NCI-H2196 (cell line): ENCODE results near the gene FHIT.
A peak's percentile ranks its signal among the peaks of the same experiment; 100 is the strongest.

ENCODE experiments used
- DNase-seq: peaks from one replicate; lab custom pipeline; 2025; ENCODE audit not compliant: unreplicated experiment; lab: John Stamatoyannopoulos, UW

The FHIT gene

DNA sequence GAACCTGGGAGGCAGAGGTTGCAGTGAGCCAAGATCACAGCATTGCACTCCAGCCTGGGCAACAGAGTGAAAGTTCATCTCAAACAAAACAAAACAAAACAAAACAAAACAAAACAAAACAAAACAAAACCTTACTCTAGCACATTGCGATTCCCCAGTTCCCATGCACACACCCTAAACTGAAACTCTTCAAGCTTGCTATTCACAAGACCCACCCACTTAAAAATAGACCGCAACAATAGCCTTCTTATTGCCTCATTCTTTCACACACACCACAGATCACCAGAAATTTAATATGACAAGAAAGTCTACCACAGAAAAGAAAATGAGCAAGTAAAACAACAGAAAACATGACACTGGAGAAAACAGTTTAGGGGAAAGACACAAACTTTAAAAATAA is 598.4 kb downstream of the FHIT start:
- no peak for DNase-seq

DNA sequence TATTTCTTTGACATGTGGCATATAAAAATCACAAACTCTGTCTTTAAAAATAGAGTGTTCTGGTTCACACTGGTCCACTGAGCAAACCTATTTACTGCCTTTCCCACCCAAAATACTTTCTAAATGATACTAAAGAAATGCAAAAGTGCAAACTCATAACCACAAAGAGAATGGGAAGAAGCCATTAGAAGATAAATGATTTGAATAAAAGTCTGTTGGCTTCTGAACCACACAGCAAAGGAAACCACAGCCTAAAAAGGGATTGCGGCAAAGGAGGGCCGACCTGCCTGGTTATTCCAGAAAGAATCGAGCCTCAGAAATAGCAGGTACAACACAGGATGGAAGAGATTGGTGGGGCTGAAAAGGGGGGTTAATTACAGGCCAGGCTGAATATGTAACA is 599.5 kb downstream of the FHIT start:
- DNase-seq: no peak

DNA sequence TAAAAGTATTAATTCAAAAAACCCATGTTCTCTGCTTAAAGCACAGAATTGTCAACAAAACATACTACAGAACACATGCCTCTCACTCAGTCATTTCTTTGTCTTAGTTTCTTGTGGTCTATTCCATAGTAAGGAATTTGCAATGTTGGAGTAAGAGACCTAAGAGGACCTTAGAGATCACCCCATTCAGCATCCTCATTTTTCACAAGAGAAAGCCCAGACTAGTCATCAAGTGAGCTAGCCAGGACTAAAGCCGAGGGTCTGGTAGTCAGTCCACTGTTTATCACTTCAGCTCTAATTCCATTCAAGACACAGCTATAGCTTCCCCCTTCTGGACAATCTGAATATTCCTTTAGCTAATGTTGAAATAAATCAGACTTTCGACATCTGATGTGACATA is 601.1 kb downstream of the FHIT start:
- DNase-seq: no peak

DNA sequence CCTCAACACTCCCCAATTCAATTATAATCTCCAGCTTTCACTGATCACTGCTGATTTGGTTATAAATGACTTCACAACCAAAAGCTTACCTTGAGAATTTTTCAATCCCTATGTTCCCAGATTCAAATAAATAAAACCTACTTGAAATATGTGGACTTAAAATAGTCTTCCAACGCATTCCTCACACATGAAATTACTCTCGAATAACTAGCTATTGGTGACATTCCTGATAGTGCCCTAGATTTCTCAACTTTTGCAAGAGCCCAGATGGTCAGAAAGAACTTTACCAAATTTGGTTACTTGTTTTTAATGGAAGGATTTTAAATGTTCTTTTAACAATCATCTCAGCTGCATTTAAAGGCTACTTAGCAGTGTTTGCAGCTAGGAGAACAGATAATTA is 605.5 kb downstream of the FHIT start:
- no peak for DNase-seq

DNA sequence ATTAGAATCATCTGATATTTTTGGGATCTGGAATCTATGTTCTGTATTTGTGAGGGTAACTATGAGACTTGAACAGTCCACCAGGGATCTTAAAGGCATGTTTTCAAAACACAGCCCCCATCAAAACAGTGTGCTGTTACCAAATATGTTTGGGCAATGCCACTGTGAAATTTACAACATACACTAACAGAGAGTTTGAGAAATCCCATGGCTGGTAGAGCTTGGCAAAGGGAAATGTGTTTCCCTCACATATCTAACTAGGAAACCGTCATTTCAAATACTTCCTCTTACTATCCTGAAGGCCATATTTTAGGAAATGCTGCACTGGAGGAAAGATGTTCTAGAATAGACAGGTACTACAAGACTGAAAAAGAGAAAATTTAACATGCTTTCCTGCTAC is 607.4 kb downstream of the FHIT start:
- DNase-seq: no peak

DNA sequence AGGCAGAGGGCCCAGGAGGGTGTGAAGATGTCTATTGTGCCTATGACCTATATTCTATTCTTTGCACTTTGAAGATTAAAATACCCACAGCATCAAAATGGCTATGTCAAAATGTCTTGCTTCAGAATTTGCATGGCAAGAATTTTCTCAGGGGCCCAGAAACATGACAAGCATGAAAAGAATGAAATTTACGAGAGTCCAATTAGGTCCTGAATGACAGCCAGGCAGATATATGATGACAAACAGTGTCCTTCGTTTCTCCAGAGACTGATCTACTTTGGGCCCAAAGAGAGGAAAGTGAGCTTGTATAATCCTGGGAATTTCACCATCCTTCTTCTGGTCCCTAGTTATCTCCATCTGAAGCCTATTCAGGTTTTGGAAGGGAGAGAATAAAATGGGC is 609.9 kb downstream of the FHIT start:
- no peak for DNase-seq

DNA sequence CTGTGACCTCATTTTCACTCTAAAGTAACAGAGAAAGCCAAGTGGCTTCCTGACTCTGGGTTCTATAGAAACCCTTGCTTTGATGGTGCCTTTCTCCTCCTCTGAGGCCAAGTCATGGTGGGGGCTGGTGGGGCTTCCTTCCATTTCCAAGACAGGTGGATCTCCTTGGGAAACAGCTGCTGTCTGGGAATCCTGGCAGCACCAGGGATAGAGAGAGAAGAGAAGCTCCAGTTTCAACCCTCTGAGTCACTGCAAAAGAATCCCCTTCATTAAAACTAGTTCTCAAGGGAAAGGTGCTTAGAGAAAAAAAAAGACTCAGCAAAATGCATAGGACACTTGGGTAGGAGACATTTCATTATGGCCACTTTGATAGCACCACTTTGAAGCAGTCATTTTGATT is 614.4 kb downstream of the FHIT start:
- DNase-seq: no peak

DNA sequence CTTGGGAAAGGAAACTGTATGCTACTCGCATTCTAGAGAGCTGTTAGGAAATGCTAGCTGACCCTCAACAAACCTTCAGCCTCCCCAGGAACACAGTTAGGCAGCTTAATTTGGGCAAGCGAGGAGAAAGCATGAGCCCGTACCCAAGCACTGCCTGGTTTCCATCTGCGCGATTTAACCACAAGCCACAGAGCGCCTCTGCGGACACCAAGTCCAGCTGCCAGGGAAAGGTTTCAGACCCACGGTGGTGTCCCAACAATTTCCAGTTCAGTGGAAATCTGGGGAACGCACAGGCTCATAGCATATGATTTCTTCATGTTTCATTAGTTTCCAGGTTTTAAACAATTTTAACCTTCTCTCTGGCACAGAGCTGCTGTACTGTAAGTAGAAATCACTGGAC is 617.6 kb downstream of the FHIT start:
- no peak for DNase-seq

DNA sequence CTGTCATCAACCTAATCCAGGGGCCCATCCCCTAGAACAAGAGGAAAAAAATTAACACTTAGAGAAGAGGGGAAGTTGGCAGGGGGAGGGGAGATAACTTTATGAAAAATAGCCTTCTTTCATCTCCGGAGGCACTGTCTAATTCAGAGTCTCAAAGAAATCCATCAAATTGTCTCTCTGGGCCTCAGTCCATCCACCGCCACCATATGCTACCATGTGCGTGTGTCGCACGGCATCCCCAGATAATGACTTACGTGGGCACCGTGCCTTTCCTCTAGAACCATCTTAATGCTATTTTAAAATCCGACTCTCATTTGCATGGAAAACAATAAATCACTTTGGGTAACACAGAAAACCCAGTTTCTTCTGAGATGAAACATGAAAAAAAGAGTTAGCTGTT is 619.7 kb downstream of the FHIT start:
- no peak for DNase-seq

DNA sequence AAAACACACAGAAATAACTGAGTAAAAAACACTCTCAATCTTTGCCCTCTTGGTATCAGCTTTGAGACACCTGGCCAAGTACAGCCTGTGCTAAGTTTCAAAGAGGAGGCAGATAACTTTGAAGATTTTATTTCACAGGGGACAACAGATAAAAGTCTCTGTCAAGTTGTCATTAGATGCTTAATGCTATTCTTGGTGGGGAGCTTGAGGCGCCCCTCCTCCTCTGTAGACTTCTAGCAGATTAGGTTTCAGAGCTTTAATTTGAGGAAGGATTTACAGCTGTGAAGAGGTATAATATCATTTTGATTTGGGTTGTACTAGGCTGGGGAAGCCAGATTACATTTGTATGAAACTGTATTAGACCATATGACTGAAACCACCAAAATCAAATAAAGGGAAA is 620.3 kb downstream of the FHIT start:
- DNase-seq: no peak

DNA sequence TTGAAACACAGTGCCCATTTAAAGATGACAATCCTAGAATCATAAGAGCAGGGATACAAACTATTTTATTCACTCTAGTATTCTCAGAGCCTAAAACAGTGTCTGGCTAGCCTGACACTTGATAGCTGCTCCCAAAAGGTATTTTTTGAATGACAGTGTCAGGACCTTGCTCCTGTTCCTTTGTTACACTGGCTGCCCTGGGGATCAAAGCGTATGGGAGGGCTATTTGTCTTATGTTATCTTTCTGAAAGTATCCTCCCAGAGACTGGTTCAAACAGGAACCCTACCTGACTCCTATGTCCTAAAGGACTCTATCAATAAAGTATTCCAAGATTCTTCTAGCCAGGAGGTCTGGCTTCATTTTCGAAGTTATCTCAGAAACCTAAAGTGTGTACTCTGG is 621.4 kb downstream of the FHIT start:
- DNase-seq: no peak

DNA sequence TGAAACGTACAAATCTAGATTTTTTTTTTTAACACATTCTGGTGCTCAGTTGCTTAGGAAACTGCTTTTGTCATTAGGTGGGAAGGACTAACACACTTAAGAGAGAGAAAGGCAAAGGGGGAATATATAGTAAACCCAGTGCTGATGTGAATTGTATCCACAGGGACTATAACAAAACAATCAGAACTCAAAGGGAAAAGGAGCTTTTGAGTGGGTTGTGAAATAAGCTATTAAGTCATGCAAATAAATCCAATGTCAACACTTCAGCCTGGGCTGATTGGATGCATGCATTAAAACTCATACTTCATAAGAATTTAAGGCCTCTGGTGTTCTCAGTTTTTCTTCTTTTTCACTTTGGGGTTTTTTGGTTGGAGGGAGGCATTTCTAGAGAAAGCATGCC is 628.9 kb downstream of the FHIT start:
- no peak for DNase-seq

DNA sequence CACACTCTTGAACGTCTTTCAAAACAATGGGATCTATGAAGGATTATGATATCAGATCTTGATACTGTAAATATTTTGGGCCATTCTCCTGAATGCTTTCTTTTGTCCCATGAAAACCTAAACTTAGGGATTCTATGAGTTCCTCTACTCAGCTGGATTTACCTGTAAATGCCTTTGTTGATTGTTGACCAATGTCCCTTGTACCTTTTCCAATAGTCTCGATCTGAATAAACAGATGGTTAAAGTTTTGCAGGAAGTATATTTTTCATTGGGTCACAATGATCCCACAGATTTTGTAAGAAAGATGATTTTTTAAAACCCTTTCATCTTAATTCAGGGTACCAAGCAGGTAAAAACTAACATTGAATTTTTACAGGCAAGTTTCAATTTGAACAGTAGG is 634.1 kb downstream of the FHIT start:
- no peak for DNase-seq

DNA sequence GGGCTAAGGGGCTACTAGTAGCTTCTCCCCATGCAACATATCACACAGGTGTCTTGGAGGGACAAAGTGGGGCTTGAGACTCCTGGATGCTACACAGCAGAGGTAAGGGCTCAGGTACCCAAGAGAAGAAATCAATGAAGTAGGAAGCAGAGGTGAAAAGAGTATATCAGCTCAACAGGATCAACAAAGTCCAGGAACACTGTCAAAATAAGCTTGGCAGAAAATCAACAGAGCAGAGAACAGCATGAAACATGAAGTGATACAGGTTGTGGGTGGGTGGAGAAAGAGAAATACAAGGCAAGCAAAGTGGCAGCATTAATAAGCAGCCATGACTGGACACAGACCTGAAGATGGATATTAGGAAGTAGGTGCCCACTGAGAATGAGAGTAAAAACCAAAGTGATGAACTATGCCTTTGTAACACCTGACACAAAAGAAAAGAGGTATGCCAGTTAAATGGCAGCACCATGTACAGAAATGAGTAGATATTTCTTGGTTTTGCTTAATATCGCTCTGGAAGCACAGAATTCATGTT is 637.4 kb downstream of the FHIT start:
- no peak for DNase-seq

DNA sequence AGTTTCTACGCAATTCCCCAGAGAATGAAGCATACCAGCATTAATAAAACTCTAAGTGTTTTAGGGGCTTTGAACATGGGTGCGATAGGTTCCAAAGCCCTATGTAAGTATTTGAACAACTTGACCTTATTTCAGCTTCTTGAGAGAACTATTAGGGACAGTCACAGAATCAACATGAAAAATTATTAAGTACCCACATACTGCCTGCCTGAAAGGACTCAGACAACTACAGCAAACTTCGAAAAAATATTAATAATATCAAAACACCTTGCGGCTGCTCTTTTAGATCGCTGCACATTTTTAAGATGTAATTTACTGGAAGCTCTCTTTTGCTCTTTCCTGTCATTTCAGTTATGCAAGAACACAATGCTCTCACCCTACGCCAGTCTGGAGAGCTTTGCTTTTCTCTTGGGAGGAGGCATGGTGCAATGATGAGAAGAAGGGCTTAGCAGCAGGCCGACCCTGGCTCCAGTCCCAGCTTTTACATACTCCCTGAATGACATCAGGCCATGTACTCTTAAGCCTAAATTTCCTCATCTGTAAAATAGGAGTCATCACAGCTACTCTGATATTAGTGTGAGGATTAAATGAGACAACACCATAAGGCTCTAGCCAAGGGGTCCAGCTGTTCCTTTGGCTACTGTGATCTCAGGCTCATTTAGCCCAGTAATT is 640.7 kb downstream of the FHIT start:
- DNase-seq: peak; percentile 45

DNA sequence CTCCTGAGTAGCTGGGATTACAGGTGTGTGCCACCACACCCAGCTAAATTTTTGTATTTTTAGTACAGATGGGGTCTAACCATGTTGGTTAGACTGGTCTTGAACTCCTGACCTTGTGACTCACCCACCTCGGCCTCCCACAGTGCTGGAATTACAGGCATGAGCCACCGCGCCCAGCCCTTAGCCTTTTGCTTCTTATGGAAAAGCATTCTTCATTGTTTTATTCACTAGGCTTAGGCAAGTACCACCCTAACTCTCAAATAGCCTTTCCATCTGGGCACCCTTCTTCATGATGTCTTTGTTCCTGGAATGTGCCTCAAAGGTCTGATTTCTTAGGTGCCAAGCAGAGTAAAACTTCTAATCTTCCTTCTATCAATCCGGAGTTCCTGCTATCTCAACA is 641.8 kb downstream of the FHIT start:
- DNase-seq: no peak

DNA sequence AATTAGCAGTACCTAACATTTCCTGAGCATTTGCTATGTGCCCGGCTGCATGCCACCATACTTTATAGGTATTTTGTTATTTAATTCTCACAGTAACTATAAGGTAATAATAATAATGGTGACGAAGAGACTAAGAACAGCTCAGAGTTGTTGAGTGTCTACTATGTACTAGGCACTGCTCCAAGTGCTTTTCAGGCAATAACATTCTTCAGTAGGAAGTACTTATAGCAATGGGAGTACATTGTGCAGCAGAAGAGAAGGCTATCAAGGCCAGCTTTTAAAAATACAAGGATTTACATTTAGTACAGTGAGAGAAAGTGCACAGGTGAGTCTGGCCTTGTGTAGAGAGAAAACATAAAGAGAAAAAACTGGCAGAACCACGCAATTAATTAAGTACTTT is 647.4 kb downstream of the FHIT start:
- no peak for DNase-seq

DNA sequence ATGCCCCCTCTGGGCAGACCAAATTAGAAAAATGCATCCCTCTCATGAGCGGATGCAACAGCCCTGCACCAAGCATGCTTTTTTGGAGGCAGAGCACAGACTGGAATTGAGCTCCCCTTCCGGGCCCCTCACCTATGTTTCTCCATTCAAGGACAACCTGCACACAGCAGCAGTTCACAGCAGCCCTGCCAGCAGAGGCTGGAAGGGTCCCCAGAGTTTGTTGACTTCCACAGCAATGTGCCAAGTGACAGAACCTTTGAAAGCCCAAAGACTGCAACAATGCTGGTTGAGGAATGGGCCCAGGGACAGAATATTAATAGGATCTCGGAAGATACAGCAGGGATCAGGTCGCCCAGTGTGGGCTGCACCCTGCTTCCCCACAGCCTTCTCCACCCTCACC is 650.4 kb downstream of the FHIT start:
- DNase-seq: no peak

DNA sequence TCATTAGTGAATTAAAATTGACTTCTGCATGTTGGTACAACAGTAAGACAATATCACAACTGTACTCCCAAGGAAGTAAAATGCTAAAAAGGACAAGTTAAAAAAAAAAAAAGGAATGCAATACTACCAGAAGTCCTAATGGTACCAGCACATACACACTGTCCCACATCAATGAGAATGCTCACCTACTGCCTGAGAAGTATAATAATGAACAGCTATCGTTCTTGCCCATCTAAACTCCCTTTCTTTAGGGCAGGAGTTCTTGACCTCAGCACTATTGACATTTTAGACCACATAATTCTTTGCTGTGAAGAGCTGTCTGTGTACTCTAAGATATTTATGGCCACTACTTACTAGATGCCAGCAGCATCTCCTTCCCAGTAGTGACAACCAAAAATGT is 651.7 kb downstream of the FHIT start:
- no peak for DNase-seq

DNA sequence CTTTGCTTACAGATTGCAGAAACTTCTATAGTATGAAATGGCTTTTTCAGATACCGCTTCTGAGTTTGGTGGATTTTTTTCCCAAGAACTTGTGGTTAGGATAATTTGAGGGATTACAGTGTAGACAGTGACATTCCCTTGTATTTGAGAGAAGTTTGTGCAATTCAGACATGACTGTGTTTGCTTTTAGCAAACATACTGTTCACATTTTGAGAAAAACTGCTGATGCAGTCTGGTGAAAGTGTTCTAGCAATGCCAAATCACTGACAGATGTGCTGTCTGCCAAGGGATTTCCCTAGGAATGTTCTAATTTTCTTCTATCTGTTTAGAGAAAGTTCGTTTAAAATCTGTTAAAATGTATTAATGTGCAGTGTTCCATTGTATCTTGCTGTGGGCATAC is 652.6 kb downstream of the FHIT start:
- DNase-seq: no peak

DNA sequence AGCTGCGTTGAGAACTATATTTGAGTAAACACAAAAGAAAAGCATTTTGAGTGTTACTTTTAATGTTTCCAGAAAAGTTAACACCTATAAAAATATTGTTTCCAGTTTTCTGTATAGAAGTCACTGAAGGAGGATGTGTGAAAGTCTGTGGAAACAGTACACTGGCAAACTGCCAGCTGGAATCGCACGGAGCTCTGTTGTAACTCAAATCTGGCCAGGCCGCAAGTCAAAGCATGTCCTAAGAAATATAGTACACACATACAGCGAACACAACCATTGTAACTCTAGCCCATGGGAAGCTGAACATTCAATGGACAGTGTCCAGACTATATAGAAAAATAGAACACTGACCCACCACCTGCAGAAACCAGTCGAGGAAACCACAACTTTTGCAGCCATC is 657.2 kb downstream of the FHIT start:
- DNase-seq: peak; percentile 3

DNA sequence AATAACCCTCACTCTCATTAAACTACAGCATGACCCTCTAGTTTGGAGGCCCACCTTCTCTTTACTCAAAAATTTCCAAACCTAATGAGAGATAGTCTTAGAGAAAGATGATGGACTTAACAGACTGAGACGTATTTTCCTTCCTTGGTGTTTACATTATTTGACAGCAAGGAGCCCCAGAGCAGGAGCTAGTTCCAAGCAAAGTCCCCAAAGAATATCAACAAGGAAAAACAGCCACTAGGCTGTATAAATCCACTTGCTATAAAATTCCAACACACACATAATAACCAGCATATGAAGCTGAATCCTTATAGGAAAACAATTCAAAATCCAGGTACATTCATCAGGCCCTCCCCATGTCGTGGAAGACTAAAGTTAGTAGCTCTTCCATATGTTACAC is 660.0 kb downstream of the FHIT start:
- no peak for DNase-seq

DNA sequence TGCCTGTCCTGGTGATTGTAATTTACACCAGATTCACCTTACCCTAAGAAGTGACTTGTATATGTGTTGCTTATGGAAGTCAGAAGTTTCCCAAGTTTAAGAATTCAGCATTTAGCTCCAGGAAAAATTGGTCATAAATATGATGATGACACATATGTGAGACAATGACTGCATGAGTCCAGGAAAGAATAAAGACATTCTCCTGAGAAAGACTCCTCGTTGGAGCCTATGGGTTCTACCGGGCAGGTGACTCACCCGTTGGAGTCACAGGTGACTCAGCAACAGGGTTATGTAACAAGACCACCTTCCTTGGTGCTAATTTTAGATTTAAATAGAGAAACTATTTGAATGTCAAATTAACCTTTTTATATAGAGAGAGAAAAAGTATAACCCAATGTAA is 662.4 kb downstream of the FHIT start:
- no peak for DNase-seq
